ENCODE measurements around the gene USP46.
A peak's percentile ranks its signal among the peaks of the same experiment; 100 is the strongest.

Gene USP46

GRCh38 chr4:52655506-52655905, 3.6 kb downstream of the USP46 start:
- no peak for DNase-seq

DNA sequence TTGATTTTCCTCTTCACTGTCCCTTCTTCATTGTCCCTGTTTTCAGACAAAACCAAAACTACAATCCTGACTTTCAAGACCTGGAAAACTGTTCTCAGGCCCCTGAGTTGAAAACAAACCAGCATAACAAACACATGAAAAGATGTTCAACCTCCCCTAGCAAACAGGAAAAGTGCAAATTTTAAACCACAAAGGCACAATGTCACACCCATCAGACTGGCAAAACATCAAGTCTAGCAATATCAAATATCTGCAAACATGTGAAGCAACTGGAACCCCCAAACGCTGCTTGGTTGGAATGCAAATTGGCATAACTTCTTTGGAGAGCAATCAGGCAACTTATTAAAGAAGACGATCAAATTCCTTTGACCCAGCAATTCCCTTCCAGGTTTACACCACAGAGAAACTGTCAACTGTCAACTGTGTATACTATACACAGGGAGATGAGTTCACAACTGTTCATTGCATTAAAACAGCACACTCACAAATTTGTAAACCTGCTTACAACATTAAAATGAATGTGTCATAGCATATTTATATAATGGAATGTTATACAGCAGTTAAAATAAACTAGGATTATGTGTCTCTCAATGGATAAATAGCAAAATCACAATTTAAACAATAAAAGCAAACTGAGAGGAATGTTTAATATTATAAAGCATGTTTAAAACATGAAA, 7.0 kb downstream of the USP46 start:
- no peak for DNase-seq

DNA sequence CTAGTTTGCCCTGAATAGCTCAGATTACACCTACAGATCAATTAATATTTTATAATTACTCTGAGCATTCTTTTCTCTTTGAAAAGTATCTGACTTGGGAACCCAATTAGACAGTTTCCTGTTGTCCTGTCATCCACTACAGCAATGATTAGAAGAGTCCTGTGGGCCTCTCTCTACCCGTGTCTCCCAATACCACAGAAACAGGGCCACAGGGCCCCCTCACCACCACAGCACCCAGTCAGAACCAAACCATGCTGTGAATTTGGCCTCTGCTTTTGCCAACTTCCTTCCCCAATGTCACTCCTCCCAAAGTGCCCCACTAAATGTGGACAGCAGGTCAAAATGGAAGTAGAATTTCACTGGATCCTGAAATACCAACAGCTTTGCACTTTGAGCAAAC, 10.3 kb downstream of the USP46 start:
- no peak for DNase-seq

DNA sequence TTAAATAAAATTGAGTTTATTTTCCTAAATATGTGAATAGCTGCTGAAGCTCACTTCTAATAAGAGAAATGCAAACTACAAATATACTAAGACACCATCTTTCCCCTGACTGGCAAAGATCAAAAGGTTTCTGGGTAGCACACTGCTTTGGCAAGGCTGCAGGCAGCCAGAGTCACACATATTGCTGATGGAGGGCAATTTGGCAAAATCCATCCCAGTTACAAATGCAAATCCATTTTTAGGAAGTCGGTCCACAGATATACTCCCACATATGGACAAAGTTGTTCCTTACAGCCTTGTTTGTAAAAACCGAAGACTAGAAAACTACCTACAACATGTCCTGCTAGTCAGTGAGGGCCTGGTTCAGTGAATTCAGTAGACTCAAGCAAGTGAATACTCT, 12.4 kb downstream of the USP46 start:
- DNase-seq = no peak

DNA sequence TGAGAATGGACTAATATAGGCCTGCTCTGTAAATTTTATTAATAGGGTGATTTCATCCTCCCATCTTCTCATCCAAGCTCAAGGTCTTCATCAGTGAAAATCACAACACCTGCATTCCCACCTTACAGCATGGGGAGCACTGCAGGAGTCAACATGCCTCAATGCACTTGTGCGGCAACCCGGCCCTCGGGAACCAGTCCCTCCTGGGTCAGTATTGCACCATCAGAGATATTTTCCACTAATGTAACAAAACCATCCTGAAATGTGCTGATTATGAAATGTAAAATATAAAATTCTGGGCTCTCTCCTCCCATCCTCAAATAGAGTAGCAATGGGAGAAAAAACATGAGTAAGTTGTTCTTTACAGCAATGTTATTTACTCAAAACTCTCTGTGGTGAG, 13.0 kb downstream of the USP46 start:
- DNase-seq = no peak

GRCh38 chr4:52645300-52645699, 13.8 kb downstream of the USP46 start:
- DNase-seq = no peak

- DNase-seq = no peak
Observed at GRCh38 chr4:52643785-52644244, 15.3 kb downstream of the USP46 start.

- no peak for DNase-seq
Observed at GRCh38 chr4:52643190-52643589, 15.9 kb downstream of the USP46 start.

- DNase-seq = no peak
Observed at GRCh38 chr4:52641854-52642563, 17.1 kb downstream of the USP46 start.

GRCh38 chr4:52640808-52641565, 18.1 kb downstream of the USP46 start:
- no peak for DNase-seq

- peak; percentile 52 for DNase-seq
Observed at GRCh38 chr4:52638717-52639116, 20.4 kb downstream of the USP46 start.

GRCh38 chr4:52637116-52637515, 22.0 kb downstream of the USP46 start:
- no peak for DNase-seq

DNA sequence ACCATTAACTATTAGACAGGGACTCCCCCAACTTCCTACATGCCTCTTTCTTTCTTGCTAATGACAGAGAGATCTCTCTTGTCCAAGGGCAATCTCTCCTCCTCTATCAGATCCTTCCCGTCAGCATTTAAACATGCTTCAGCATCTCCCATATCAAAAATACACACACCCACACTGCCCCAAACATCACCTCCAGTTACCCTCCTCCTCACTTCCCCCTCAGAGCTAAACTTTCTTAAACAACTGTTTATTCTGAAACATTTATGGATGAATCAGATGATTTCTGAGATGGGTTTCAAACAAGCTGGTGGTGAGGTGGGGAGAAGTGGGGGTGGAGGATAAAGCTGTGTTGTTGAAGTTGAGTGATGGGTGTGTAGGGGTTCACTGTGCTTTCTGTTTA, 23.5 kb downstream of the USP46 start:
- no peak for DNase-seq

GRCh38 chr4:52635130-52635529, 24.0 kb downstream of the USP46 start:
- no peak for DNase-seq

DNA sequence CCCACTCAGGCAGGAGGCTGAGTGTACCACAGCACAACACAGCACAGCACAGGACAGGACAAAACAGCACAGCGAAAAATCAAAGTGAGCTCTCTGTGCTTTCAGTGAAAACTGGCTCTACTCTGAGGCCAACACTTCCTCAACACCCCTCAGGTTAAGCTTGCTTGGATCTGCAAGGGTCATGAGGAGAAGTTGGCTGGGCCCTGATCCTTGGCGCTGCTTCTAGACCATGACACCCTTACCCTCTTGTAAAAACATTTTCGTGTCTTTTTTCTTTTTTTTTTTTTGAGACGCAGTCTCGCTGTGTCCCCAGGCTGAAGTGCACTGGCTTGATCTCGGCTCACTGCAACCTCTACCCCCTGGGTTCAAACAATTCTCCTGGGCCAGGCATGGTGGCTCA, 25.3 kb downstream of the USP46 start:
- DNase-seq = no peak

- no peak for DNase-seq
Observed at GRCh38 chr4:52628974-52629373, 30.1 kb downstream of the USP46 start.

GRCh38 chr4:52628543-52628942, 30.6 kb downstream of the USP46 start:
- DNase-seq = no peak

GRCh38 chr4:52627876-52628275, 31.2 kb downstream of the USP46 start:
- no peak for DNase-seq

GRCh38 chr4:52625216-52625615, 33.9 kb downstream of the USP46 start:
- no peak for DNase-seq

DNA sequence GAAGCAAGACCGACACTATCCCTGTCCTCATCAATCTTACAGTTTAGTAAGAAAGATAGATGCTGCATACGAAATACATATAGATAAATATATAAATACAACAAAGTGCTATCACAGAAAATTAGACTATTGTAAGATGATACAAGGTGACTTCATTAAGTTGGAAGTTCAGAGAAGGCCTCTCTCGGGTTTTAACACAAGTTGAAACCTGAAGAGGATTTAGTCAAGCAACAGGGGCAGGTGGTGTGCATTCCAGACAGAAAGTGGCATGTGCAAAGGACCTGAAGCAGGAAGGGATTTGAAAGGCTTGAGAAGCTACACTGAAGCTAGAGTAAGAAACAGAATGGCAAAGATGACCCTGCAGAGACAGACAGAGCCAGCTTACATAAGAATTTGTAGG, 36.5 kb downstream of the USP46 start:
- DNase-seq = no peak

DNA sequence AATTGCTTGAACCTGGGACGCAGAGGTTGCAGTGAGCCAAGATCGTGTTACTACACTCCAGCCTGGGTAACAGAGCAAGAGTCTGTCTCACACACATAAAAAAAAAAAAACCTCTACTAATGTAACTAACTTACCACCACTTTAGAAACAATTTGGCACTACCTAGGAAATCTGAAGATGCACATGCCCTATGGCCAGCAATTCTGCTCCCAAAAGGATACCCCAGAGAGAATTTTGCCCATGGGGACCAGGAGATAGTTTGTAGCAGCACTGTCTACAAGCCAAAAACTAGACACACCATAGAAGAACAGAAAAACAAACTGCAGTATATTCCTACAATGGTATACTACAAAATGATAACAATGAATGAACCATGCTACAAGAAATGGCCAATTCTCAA, 37.5 kb downstream of the USP46 start:
- DNase-seq = no peak

GRCh38 chr4:52619591-52619931, 39.5 kb downstream of the USP46 start:
- DNase-seq = no peak

DNA sequence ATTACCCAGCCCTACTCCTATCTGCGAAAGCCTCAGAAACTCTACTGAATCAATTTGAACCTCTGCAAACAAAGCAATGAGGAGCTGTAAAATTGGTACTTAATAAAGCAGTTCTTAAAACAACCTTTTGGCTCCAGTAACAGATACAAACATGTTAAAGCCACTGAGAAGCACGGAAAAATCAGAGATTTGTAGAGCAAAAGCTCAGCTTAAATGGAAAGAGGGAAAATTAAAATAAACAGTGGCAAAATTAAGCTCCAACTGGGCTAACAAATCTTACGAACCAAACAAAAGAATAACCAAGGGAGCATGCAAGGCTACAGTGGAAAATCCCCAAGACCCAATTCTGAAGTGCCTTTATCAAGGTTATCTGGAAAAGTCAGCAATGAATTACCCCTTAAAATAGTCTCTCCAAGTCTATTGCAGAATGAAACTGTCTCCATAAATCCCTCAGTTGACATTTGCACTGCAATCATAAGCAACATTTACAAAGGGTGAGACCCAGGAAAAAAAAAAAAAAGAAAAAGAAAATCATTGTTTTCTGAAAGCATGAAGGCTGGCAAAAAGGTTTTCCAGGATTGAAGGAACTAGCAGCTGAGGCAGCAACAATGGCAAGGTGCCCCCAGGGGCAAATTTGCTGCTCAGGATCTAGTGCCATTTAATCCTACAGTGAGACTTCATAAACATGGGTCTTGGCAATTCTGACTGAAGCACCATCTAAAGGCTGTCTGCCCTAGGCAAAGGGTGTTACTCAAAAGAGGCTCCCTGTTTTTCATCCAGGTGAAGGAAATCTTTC, 40.1 kb downstream of the USP46 start:
- DNase-seq = no peak

Data from GDM1 (cell line).